DMS53 treated with DMSO at 0.1 percent for 48 hours (cell line): ENCODE results near the gene SOCS7.

ENCODE experiments used
- DNase-seq: peaks from one replicate; lab custom pipeline; 2025; ENCODE audit not compliant: unreplicated experiment; lab: John Stamatoyannopoulos, UW

The SOCS7 gene, protein sequence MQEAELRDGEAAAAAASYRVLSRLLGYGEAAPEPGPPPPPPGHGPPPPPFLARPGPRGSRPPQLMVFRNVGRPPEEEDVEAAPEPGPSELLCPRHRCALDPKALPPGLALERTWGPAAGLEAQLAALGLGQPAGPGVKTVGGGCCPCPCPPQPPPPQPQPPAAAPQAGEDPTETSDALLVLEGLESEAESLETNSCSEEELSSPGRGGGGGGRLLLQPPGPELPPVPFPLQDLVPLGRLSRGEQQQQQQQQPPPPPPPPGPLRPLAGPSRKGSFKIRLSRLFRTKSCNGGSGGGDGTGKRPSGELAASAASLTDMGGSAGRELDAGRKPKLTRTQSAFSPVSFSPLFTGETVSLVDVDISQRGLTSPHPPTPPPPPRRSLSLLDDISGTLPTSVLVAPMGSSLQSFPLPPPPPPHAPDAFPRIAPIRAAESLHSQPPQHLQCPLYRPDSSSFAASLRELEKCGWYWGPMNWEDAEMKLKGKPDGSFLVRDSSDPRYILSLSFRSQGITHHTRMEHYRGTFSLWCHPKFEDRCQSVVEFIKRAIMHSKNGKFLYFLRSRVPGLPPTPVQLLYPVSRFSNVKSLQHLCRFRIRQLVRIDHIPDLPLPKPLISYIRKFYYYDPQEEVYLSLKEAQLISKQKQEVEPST

DNA sequence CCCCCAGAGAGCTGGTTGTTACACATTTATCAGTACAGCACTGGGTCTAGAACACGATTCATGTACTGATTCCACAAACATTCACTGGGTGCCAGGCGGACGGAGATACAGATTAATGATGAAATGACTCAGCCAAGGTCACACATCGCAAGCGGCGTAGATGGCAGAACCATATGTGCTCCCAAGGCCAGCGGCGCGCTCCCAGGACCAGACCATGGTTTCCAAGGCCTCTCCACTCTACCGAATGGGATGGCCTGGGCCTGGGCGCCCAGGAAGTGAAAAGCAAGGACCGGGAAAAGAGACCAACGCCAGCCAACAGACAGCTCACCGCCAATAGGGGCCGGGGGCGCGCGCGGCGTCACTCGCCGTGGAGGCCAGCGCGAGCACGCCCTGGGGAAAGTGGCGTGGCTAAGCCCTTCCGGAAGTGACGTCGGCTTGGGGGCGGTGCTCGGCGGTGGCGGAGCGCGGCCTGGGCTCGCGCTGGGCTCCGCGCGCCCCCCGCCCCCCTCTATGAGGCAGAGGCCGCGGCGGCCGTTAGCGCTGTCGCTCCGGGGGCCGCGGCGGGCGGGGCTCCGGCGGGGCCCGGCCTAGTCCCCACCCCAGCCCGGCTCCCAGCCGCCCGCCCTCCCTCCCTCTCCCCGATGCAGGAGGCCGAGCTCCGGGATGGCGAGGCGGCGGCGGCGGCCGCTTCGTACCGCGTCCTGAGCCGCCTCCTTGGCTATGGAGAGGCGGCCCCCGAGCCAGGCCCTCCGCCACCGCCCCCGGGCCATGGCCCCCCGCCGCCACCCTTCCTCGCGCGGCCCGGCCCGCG lies at the start of gene SOCS7:
Gene SOCS7 (plus strand): TSS at position 433 of the 811 bp plus-strand sequence. CDS start 209 bp downstream, at position 642.
- peak; percentile 78 for DNase-seq

DNA sequence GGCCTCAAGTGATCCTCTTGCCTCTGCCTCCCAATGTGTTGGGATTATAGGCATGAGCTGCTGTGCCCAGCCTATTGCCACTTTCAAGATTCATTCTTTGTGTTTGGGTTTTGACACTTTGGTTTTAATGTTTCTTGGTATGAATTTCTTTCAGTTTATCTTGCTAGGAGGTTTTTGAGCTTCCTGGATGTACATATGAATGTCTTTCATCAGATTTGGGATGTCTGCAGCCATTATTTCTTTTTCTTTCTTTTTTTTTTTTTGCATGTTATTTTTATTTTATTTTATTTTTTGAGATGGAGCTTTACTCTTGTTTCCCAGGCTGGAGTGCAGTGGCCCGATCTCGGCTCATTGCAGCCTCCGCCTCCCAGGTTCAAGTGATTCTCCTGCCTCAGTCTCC lies 36.1 kb upstream of the SOCS7 start:
- DNase-seq, result no peak

DNA sequence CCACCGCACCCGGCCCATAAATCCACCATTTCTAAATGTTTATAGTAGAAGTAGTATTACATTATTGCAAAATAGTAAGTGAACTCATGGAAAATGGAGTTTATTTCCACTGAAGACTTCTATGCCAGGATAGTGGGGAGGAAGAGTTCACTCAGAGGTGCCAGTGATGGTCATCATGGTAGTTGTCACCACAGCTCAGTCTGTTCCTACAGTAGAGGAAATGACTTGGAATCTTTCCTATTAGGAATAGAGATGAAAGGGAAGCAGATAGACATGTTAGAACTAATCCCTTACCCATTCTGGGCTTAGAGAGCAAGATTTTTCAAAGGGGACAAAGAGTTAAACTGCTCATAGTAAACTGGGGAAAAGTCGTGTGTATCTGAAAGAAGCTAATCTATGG lies 34.6 kb upstream of the SOCS7 start:
- no peak for DNase-seq

DNA sequence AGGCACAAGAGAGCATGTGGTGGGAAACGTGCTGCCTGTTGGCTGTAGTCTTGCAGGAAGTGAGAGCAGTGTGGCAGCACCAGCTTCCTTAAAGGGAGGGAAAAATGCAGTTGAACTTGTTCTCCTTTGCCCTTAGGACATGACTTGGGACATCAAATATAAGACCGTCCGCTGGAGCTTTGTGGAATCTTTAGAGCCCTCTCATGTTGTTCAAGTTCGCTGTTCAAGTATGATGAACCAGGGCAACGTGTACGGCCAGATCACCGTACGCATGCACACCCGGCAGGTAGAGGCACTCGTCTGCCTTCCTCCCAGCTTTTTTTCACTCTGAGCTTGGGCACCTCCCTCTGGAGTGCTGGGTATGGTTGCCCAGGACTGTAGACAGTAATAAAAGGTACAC lies 31.2 kb upstream of the SOCS7 start:
- no peak for DNase-seq

DNA sequence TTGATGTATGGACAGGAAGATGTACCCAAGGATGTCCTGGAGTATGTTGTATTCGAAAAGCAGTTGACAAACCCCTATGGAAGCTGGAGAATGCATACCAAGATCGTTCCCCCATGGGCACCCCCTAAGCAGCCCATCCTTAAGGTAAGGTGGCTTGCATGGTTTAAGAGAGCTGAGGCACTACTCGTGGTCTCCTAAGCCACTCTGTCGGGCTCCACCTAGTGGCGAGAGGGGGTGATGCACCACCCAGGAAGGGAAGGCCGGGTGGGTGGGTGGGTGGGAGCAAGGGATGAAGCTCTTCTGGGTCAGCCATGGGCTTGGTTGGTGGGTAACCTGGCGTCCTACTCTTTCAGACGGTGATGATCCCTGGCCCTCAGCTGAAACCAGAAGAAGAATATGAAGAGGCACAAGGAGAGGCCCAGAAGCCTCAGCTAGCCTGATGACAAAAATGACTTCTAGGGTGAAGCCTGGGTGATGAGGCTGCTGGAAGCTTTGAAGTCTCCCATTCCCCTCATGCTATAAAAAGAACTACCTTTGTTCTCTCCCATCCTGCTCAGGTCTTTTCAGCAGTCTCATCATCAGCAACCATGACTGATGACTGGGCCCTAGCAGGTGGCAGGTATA lies 29.4 kb upstream of the SOCS7 start:
- DNase-seq, result peak; percentile 17

DNA sequence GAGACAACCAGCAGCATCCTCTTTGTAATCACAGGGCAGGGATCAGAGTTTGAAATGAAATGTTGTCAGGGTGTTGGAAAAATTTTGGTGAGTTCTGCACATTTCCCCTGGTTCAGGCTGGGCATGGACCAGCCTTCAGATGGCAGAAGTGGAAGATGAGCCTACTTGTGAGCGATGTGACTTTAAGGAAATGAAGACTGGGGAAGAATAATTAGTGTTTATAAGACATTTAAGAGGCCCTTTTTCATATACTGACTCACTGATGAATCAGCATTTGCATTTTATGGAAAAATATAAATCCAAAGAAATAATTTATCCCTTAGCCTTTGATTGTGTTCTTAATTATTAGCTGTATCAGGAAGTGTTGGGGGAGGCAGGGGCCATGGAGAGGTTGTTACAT lies 28.7 kb upstream of the SOCS7 start:
- no peak for DNase-seq

DNA sequence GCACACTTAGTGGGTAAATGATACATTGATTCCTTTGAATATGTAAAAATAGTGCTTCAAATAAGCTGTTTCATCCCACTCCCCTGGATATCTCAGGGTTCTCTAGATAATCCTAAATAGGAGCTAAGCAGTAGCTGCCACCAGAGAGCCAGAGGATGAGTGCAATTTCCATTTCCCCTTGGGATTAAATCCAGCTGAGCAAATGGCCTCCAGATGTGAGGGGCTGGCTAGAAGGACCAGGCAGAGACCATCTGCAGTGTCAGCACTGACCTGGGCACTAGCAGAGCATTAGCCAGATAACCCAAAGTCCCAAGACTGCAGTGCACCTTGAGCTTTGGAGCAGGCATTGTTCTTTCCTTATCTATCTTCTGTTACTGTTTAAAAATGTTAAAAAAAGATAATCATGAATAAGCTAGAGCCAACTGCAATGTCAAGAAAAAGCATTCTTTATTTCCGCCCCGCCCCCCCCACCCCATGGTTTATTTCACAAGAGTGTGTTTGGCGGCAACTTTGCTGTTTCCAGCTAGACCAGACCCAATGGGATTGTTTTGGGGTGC lies 27.4 kb upstream of the SOCS7 start:
- no peak for DNase-seq

DNA sequence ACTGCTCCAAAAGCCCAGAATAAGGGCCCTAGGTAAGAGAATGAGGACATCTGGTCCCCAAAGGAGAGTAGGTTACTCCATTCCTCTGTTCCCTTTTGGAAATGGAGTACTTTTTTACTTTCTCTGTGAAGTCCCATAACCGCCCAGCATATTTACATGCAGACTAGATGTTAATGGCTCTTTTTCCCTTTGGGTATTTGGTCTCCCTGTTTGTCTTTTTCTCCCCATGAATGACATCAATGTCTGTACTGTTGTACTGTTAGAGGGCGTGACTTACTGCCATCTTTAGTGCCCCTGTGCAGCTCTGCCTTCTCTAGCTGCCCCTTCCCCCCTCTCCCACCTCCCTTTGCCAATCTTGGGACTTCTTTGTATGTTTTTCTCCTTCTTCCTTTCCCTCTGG lies 26.9 kb upstream of the SOCS7 start:
- DNase-seq, result no peak

DNA sequence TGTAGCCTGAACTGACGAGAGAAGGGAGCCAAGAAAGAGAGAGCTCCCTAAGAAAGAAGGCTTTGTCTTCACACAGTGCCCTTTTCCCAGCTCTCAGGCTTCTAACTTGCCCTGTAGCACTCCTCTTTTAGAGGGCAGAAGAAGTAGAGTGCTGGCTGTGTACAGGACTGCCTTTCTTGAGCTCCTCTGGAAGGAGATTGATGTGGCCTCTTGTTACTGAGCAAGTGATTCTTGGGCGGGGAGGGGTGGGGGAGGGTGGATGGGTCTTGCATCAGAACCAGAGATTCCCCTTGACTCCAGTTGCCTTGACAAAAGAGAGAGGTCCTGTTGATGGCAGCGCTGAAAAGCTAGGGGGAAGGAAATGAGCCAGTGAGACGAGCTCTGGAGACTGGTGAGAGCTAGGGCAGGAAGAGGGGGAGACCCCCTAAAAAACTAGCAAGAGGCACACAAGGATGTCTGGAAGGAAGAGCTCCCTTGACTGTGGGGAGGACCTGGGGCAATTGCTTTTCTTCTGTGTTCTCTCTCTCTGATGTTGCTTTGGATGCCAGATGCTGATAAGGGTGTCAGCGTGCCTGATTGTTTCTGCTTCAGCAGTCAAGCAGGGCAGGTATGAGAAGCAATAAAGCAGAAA lies 26.3 kb upstream of the SOCS7 start:
- no peak for DNase-seq

DNA sequence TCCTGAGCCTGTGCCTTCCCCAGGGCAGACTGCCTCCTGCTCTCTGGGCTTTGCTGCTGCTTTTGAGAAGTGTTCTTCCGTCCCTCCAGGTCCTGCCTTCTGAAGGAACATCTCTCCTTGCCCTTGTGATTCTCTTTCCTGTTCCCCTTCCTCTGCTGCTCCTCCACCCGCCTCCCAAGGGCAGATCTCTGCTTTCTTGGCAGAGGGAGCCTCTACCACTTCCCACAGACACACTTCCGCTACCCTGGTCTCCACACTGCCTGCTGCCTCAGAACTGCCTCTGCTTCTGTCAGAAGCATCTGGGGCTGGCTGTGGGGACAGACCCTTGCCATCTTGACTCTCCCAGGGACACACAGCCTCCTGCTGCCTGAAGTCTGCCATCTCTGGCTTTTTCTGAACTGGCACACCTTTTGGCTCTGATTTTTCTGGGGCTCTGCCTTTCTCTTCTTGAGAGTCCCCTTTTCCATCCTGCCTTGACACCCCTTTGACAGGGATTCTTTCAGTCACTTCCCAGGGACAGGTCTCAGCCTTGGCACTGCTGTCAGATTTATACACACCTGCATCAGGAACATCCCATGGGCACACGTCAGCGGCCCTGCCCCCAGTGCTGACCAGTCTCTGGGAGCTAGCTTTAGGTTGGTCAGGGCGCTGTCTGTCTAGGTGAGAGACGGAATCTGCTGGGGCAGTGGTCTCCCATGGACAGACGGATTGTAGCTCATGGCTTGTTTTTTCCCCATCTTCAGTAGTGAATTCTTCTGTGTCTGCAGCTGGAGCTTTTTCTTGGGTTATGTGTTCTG lies 24.4 kb upstream of the SOCS7 start:
- no peak for DNase-seq

DNA sequence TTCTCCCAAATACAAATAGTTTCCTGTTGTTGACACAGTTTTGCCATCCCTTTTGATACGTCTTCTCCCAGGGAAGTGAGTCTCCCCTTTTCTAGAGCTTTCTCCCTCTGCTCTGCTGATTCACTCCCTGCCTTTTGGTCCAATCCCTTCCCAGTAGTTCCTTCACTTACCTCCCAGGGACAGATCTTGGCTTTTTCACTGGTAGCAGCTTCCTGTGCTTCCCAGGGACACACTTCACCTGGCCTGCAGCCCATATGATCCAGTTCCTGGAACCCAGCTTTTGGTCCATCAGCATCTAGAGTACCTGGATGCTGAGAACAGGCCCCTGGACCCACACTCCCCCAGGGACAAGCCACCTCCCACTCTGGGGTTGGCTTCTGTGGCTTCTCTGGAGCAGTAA lies 23.7 kb upstream of the SOCS7 start:
- no peak for DNase-seq

DNA sequence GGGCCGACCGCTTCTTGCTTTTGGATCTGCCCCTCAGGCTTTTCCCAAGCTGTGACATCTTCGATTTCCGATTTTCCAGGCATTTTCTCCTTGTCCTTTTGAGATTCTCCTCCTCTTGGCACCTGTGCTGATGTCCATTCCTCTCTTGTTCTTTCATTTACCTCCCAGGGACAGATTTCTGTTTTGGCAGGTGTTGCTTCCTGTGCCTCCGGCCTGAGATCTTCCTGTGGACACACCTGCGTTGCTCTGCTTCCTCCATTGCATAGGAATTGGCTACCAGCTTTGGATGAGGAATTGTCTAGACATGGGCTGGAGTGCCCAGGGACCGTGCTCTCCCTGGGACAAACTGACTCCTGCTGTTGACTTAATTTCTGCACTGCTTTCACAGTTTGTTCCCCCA lies 23.0 kb upstream of the SOCS7 start:
- no peak for DNase-seq

DNA sequence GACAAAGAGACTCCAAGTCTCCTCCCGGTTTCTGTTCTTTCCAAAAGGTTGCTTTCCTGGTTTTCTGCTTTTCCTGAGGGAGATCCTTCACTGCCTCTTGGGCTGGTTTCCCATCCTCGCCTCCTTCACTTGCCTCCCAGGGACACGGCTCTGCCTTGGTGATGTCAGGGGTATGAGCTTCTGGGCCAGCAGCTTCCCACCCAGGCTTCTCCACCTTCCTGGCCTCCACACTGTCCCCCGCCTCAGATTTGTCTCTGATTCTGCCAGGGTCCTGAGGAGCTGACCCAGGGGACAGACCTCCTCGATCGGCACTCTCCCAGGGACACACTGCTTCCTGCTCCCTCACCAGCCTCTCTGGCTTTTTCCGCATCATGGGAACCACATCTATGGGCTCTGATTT lies 22.4 kb upstream of the SOCS7 start:
- DNase-seq, result no peak

DNA sequence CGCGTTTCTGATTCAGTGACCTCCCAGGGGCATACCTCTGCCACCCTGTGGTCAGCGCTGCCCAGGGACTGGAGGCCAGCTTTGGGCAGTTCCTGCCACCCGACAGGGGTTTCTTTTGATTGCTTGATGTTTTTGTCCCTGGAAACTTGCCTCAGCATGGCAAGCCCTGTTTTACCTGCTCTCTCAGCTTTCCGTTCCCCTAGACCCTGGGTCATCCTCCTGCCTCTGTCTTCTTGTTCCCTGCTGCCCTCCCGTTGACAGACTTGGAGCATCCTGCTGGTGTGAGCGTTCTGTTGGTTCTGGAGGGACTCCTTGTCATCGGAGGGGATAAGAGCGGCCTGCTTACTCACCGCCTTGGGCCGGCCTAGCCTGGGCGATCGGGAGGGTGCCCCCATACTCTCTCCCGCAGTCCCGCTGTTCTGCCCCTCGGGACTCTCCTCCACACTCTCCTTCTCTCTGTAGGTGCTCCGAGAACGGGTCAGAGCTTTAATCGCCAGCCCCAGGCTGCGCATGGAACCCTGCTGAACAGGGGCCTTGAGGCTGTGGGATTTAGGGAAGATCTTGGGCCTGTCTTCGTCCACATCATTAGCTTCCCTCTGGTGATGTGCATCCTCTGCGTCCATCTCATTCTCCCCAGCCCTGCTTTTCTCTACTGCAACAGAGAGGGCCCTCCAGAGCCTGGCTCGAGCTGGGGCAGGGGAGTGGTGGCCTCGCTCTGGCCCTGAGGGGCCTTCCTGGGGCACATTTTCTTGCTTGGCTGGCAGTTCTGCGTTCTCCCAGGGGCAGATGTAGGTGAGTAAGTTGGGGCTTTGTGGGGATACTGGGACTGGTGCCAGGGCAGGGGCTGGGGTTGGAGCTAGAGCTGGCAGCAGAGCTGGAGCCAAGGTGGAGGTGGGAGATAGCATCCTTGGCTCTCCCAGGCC lies 21.6 kb upstream of the SOCS7 start:
- DNase-seq, result no peak

DNA sequence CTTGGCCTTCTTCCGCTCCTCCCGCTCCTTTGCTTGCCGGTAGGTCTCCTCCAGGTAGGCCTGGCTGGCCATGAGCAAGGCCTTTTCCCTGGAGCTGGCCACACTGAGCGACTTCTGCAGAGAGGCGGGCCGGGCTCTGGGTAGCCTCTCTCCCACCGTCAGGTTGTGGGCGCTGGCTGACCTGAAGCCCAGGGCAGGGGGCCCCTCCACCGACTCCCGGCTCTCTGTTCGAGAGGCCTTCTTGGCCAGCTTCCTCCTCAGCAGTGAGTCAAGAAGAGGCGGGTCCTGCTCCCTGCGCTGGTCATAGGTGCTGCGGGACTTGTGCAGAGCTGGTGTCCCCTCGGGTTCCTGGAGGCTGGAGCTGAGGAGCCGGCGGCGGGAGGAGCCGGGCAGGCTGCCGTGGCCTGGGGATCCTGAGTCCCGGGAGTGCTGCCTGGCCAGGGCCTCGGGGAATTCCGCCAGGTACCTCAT lies 20.7 kb upstream of the SOCS7 start:
- DNase-seq, result no peak

DNA sequence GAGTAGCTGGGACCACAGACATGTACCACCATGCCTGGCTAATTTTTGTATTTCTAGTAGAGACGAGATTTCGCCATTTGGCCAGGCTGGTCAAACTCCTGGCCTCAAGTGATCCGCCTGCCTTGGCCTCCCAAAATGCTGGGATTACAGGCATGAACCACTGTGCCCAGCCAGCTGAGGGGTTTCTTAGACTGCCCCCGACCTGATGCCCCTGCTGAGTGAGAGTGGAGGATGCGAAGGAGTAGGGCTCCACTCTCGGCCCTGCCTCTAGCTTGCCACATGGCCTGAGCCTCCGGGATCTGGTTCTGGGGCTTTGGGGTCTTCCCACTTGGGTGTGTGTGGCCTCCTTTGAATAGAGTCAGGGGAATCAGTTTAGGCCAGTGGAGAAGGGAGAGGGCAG lies 18.9 kb upstream of the SOCS7 start:
- no peak for DNase-seq

DNA sequence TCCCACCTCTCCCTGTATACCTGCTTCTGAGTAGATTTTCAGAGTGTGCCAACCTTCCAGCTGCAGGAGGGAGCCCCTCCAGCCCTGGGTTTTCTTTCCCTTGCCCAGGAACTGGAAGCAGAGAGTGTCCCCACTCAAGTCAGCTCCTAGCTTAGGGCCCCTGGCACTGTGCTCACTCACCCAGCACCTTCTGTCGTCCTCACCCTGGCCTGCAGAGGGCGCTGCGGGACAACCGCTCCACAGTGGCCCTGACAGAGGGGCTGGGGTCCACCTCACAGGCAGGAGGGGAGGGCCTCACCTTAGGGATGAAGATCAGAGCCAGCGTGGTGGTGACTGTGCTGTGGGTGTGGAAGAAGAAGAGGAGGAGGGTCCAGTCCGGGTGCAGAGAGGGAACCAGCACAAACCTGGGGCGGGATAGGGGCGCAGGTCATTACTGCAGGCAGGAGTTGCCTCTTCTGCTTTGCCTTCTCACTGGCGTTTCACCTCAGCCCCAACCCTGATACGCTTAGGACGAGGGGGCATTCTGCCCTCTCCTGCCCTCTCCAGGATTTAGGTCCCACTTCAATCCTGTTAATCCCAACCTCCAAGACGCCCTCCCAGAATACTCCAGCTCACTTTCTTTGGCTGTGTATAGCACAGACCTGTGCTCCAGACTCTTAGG lies 17.9 kb upstream of the SOCS7 start:
- no peak for DNase-seq
